Uterus (tissue), 4 donors: ENCODE measurements around the gene GCK. TPM values are rescaled to one million over a fixed set of nuclear protein-coding genes. Genes with fewer than 3 reads are reported as not detected.

ENCODE experiments used
- DNase-seq, 2 donors: peaks; one replicate each; pipeline ENCODE4 v3.0.0-alpha.2; 2019 to 2020
- H3K27ac ChIP-seq, 2 donors: fragments of 200-600 bp; sonication (generic); 1 replicate in 1 of 2; 2 replicates in 1 of 2; pipeline ENCODE4 v1.5.1; 2016 to 2018
- H3K27me3 ChIP-seq, 2 donors: fragments of 200-600 bp; sonication (generic); one replicate each; pipeline ENCODE4 v1.5.1; 2018 to 2019; ENCODE audit warnings: control low read depth in 1 of 2
- H3K36me3 ChIP-seq, 2 donors: fragments of 200-600 bp; sonication (generic); one replicate each; pipeline ENCODE4 v1.5.1; 2019; ENCODE audit warnings: control low read depth in 1 of 2
- H3K4me1 ChIP-seq, 2 donors: fragments of 200-600 bp; sonication (generic); one replicate each; pipeline ENCODE4 v1.5.1; 2018 to 2019; ENCODE audit warnings: control low read depth in 1 of 2
- H3K4me3 ChIP-seq, 2 donors: fragments of 200-600 bp; sonication (generic); 1 replicate in 1 of 2; 2 replicates in 1 of 2; pipeline ENCODE4 v1.5.1; 2018 to 2019; ENCODE audit warnings: mild to moderate bottlenecking in 1 of 2
- H3K9me3 ChIP-seq, 2 donors: fragments of 200-600 bp; sonication (generic); one replicate each; pipeline ENCODE4 v1.5.1; 2019; ENCODE audit warnings: control low read depth in 1 of 2
- CTCF ChIP-seq, 4 experiments: fragments of 200-600 bp in 2 of 4; fragments of 450-650 bp in 2 of 4; sonication (generic) in 2 of 4; IDR thresholded peaks; one replicate each; pipeline ENCODE4 v1.5.1; 2016 to 2019; ENCODE audit warnings: antibody characterized with exemption in 4 of 4, mild to moderate bottlenecking in 2 of 4, moderate library complexity in 1 of 4
- POLR2A ChIP-seq, 2 donors: fragments of 450-650 bp; IDR thresholded peaks; one replicate each; pipeline ENCODE4 v1.6.1; 2016; ENCODE audit warnings: antibody characterized with exemption in 2 of 2, mild to moderate bottlenecking in 1 of 2, moderate library complexity in 1 of 2
- intact Hi-C: fragments of 100-400 bp; cut with DNase I; formaldehyde crosslinking; loops from one replicate; pipeline ENCODE4 v1.15.1; 2023; ENCODE audit warnings: low total_unique reads
- small RNA-seq: library from RNA; depleted of rRNA; stranded (forward); fragments of <200 nt; gene quantifications from one replicate; pipeline ENCODE3, GENCODE V24; 2016
- total RNA-seq, 4 donors: library from RNA; depleted of rRNA in 3 of 4; stranded (reverse); fragments of >200 nt in 3 of 4; gene quantifications; one replicate each; pipeline versions ENCODE4 v1.1.0 to v1.2.4, GENCODE V29; 2014 to 2023
- donor health status: DM: yes; HTN: yes; CAD: no.

The GCK gene
- total RNA-seq, 4 donors from 2014 or later: 0.29 to 2.6 (median 1.8) TPM; not detected in 1

DNA sequence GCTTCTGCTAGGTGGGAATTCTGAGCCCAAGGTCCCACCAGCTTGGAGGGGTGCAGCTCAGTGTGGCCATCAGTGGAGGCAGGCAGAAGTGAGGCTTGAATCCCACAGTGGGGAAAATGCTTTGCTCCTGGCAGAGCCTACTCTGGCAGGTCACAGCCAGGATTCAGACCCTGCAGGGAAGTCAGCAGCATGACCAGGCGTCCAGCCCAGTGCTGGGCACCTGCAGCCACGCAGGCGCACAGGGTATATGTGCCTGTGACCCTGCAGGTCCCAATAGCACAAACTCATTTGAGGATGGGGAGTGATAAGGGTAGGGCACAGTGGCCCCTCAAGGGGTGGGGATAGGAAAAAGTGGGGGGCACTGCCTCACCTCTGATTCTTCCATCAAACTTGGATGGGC is 93.5 kb downstream of the GCK start:
- H3K27ac ChIP-seq: peak overlapping the region in 1 of 2 donors; percentile 58
- no peaks in the 10 kb centered on the region for H3K36me3 ChIP-seq
- H3K4me3 ChIP-seq: no peak overlapping the region
- H3K4me1 ChIP-seq: no peaks in the 10 kb centered on the region
- intact Hi-C loops: no loop called here
- no peaks in the 10 kb centered on the region for H3K9me3 ChIP-seq
- no peak for TF ChIP-seq POLR2A (IDR thresholded peaks at IDR 0.05)
- TF ChIP-seq CTCF (IDR thresholded peaks at IDR 0.05): no peak
- H3K27me3 ChIP-seq: no peaks in the 10 kb centered on the region
- DNase-seq: no peak

GRCh38 chr7:44094883-44095592 is 94.2 kb downstream of the GCK start:
- intact Hi-C loops: no loop called here
- no peak for DNase-seq
- Histone ChIP-seq H3K9me3 (no peaks in the 10 kb centered on the region), H3K27me3 (no peaks in the 10 kb centered on the region), H3K4me3 (no peak overlapping the region), H3K4me1 (no peaks in the 10 kb centered on the region), H3K27ac (peak overlapping the region; percentile 46 to 58), H3K36me3 (no peaks in the 10 kb centered on the region)
- TF ChIP-seq POLR2A (IDR thresholded peaks at IDR 0.05) (no peak), CTCF (IDR thresholded peaks at IDR 0.05) (no peak)

DNA sequence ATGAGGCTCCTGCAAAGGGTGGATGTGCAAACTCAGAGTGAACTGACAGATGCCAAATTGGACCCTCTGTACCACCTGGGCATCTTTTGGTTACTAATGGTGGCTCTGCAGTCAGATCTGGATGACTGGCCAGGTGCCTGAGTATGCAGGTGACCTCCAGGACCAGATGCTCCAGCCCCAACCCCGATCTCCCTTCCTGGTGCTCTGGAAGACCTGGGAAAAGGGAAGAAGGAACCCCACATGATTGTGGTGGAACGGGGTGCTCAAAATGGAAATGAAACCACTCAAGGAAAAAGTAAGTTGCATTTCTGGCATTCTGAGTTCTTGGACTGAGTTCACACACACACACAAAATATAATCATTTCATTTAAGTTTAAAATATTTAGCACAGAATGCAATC is 94.9 kb downstream of the GCK start:
- Histone ChIP-seq H3K9me3 (no peaks in the 10 kb centered on the region), H3K4me1 (no peaks in the 10 kb centered on the region), H3K27ac (peak overlapping the region; percentile 46 to 58), H3K27me3 (no peaks in the 10 kb centered on the region), H3K36me3 (no peaks in the 10 kb centered on the region), H3K4me3 (no peak overlapping the region)
- TF ChIP-seq CTCF (IDR thresholded peaks at IDR 0.05) (no peak), POLR2A (IDR thresholded peaks at IDR 0.05) (no peak)
- intact Hi-C loops: no loop called here
- DNase-seq: no peak

Small RNA genes lying within 50 kb of the gene (small RNA-seq; reads per million reads assigned to genes)
- gene RNA5SP230: not detected

Other genes with a start within 250 kb of the GCK start
- not detected for gene SPDYE1, start 191.5 kb downstream of the GCK start, total RNA-seq
- 100 to 1,000 TPM in 1 of 4 donors, 10 to 100 TPM in 3; 71.5 to 113 (median 91.0) TPM for gene DBNL, start 144.7 kb downstream of the GCK start, total RNA-seq
- 1 to 10 TPM in 1 of 4 donors, under 1 TPM in 1, not detected in 2; 0.76 to 1.4 TPM for gene PGAM2, start 123.9 kb downstream of the GCK start, total RNA-seq
- 10 to 100 TPM; 10.6 to 33.6 (median 23.6) TPM for gene POLM, start 106.9 kb downstream of the GCK start, total RNA-seq
- gene AEBP1, start 85.1 kb downstream of the GCK start, total RNA-seq: 100 to 1,000 TPM in 3 of 4 donors, 10 to 100 TPM in 1; 88.9 to 395 (median 303) TPM
- gene POLD2, start 65.9 kb downstream of the GCK start, total RNA-seq: 10 to 100 TPM; 12.9 to 73.3 (median 33.7) TPM
- gene MYL7, start 48.1 kb downstream of the GCK start, total RNA-seq: not detected
- 10 to 100 TPM; 12.4 to 85.3 (median 49.4) TPM for gene YKT6, start 11.5 kb upstream of the GCK start, total RNA-seq
- 1 to 10 TPM in 1 of 4 donors, under 1 TPM in 1, not detected in 2; 0.40 to 1.1 TPM for gene CAMK2B, start 136.2 kb upstream of the GCK start, total RNA-seq